Mesenchymal stem cell (in vitro differentiated cells and primary cell): ENCODE results near the gene HMMR.

ENCODE experiments used
- DNase-seq: peaks from one replicate; pipeline ENCODE4 v3.0.0-alpha.2; 2013
- H2AFZ ChIP-seq: one replicate; pipeline ENCODE4 v1.6.1; 2013; ENCODE audit warnings: low read depth, mild to moderate bottlenecking, control low read depth, inconsistent platforms, low read length, moderate library complexity
- H2AK5ac ChIP-seq: 2 replicates; pipeline ENCODE4 v1.6.1; 2013; ENCODE audit warnings: low read length, moderate library complexity, mild to moderate bottlenecking, inconsistent platforms; ENCODE audit not compliant: severe bottlenecking
- H2BK120ac ChIP-seq: one replicate; pipeline ENCODE4 v1.6.1; 2013; ENCODE audit warnings: low read depth, mild to moderate bottlenecking, inconsistent platforms, low read length, moderate library complexity
- H2BK12ac ChIP-seq, 2 experiments: one replicate each; pipeline ENCODE4 v1.6.1; 2013; ENCODE audit warnings: inconsistent platforms in 2 of 2, low read length in 2 of 2, mild to moderate bottlenecking in 2 of 2, moderate library complexity in 2 of 2, control low read depth in 1 of 2
- H2BK15ac ChIP-seq: one replicate; pipeline ENCODE4 v1.6.1; 2013; ENCODE audit warnings: mild to moderate bottlenecking, low read depth, inconsistent platforms; ENCODE audit not compliant: poor library complexity, severe bottlenecking
- H2BK5ac ChIP-seq: 2 replicates; pipeline ENCODE4 v1.6.1; 2013; ENCODE audit warnings: low read depth, mild to moderate bottlenecking, low read length, control low read depth, inconsistent platforms; ENCODE audit not compliant: poor library complexity, severe bottlenecking
- H3K14ac ChIP-seq, 2 experiments: one replicate each; pipeline ENCODE4 v1.6.1; 2013; ENCODE audit warnings: inconsistent platforms in 2 of 2, low read length in 2 of 2, control low read depth in 1 of 2, mild to moderate bottlenecking in 1 of 2, moderate library complexity in 1 of 2
- H3K18ac ChIP-seq, 2 experiments: one replicate each; pipeline ENCODE4 v1.6.1; 2013; ENCODE audit warnings: inconsistent platforms in 2 of 2, low read length in 2 of 2, control low read depth in 1 of 2, low read depth in 1 of 2, mild to moderate bottlenecking in 1 of 2
- H3K23ac ChIP-seq, 2 experiments: one replicate each; pipeline ENCODE4 v1.6.1; 2013; ENCODE audit warnings: inconsistent platforms in 2 of 2, low read length in 2 of 2, mild to moderate bottlenecking in 2 of 2, moderate library complexity in 2 of 2, control low read depth in 1 of 2
- H3K27ac ChIP-seq: 2 replicates; pipeline ENCODE4 v1.5.1; 2013; ENCODE audit warnings: mild to moderate bottlenecking, moderate library complexity, low read length, control low read depth, inconsistent platforms; ENCODE audit not compliant: poor library complexity, severe bottlenecking
- H3K27me3 ChIP-seq, 2 experiments: 2 replicates each; pipeline versions ENCODE4 v1.6.1 to v1.7.0; 2013; ENCODE audit warnings: low read length in 2 of 2, mild to moderate bottlenecking in 2 of 2, moderate library complexity in 2 of 2, control low read depth in 1 of 2, inconsistent platforms in 1 of 2; ENCODE audit not compliant: control insufficient read depth in 1 of 2, insufficient read depth in 1 of 2
- H3K36me3 ChIP-seq, 2 experiments: 2 replicates each; pipeline versions ENCODE4 v1.6.1 to v1.7.0; 2013; ENCODE audit warnings: low read length in 2 of 2, control low read depth in 1 of 2, inconsistent platforms in 1 of 2, low read depth in 1 of 2, mild to moderate bottlenecking in 1 of 2; ENCODE audit not compliant: insufficient read depth in 2 of 2, control insufficient read depth in 1 of 2
- H3K4ac ChIP-seq, 2 experiments: one replicate each; pipeline ENCODE4 v1.6.1; 2013; ENCODE audit warnings: inconsistent platforms in 2 of 2, low read length in 2 of 2, mild to moderate bottlenecking in 2 of 2, moderate library complexity in 2 of 2, control low read depth in 1 of 2, low read depth in 1 of 2
- H3K4me1 ChIP-seq: 2 replicates; pipeline ENCODE4 v1.6.1; 2013; ENCODE audit warnings: low read depth, low read length, control low read depth; ENCODE audit not compliant: control insufficient read depth, insufficient read depth
- H3K4me2 ChIP-seq: 2 replicates; pipeline ENCODE4 v1.6.1; 2013; ENCODE audit warnings: low read length, mild to moderate bottlenecking, inconsistent platforms; ENCODE audit not compliant: poor library complexity, severe bottlenecking
- H3K4me3 ChIP-seq, 2 experiments: 2 replicates each; pipeline versions ENCODE4 v1.5.1 to v1.7.0; 2013; ENCODE audit warnings: low read length in 2 of 2, mild to moderate bottlenecking in 2 of 2, control low read depth in 1 of 2, low read depth in 1 of 2; ENCODE audit not compliant: insufficient read depth in 1 of 2
- H3K79me1 ChIP-seq: replicated peaks from 2 replicates; pipeline ENCODE4 v1.6.1; 2013; ENCODE audit warnings: mild to moderate bottlenecking, control low read depth, low read length, inconsistent platforms; ENCODE audit not compliant: poor library complexity, severe bottlenecking
- H3K9ac ChIP-seq: 2 replicates; pipeline ENCODE4 v1.7.0; 2013; ENCODE audit warnings: mild to moderate bottlenecking, low read length, moderate library complexity
- H3K9me3 ChIP-seq: 2 replicates; pipeline ENCODE4 v1.7.0; 2013; ENCODE audit warnings: mild to moderate bottlenecking, low read length; ENCODE audit not compliant: control insufficient read depth
- H4K8ac ChIP-seq: one replicate; pipeline ENCODE4 v1.6.1; 2013; ENCODE audit warnings: inconsistent platforms, mild to moderate bottlenecking, low read length, moderate library complexity
- H4K91ac ChIP-seq: one replicate; pipeline ENCODE4 v1.6.1; 2013; ENCODE audit warnings: mild to moderate bottlenecking, low read length, inconsistent platforms
- WGBS: methylation state at CpG from one replicate; pipeline ENCODE4 v1.1.7; 2013; ENCODE audit warnings: mixed read lengths; 5-methylcytosine and 5-hydroxymethylcytosine counted together

The HMMR gene

GRCh38 chr5:163459819-163460561, 442 bp upstream of the HMMR start, which contains the start of gene NUDCD2:
Gene NUDCD2 (minus strand): TSS chr5:163460102. CDS start chr5:163460050, 52 bp downstream.
- peak within 1 kb of the TSS in 1 of 2 experiments; percentile 92 for H3K23ac ChIP-seq
- peaks cover 5% of the 10 kb centered on the region for H3K4me1 ChIP-seq
- peak within 1 kb of the TSS; percentile 74 for H2AFZ ChIP-seq
- peak within 1 kb of the TSS; percentile 99 for H3K27ac ChIP-seq
- H3K9ac ChIP-seq, result peak within 1 kb of the TSS; percentile 95
- peaks cover 3% of the 10 kb centered on the region for H3K79me1 ChIP-seq
- H2BK15ac ChIP-seq, result no peak within 1 kb of the TSS
- H3K18ac ChIP-seq, result peak within 1 kb of the TSS; percentile 93 to 95
- H4K8ac ChIP-seq, result peak within 1 kb of the TSS; percentile 87
- peak within 1 kb of the TSS; percentile 85 for H3K4me2 ChIP-seq
- H3K14ac ChIP-seq, result peak within 1 kb of the TSS in 1 of 2 experiments; percentile 87
- H2AK5ac ChIP-seq, result no peak within 1 kb of the TSS
- DNase-seq, result peak; percentile 99
- peak within 1 kb of the TSS in 1 of 2 experiments; percentile 11 for H2BK12ac ChIP-seq
- peak within 1 kb of the TSS; percentile 68 for H2BK5ac ChIP-seq
- H2BK120ac ChIP-seq, result peak within 1 kb of the TSS; percentile 84
- peaks cover 3 to 6% of the 10 kb centered on the region in 2 experiments for H3K36me3 ChIP-seq
- WGBS, result under 1% methylated on average over 55 of the region's 59 CpGs
- no peaks in the 10 kb centered on the region for H3K9me3 ChIP-seq
- peak within 1 kb of the TSS; percentile 72 for H4K91ac ChIP-seq
- peak within 1 kb of the TSS; percentile 57 to 87 for H3K4ac ChIP-seq
- peak within 1 kb of the TSS; percentile 68 to 96 for H3K4me3 ChIP-seq
- no peaks in the 10 kb centered on the region for H3K27me3 ChIP-seq

GRCh38 chr5:163463063-163463435, 2.6 kb downstream of the HMMR start:
- no peak overlapping the region for H2BK5ac ChIP-seq
- no peaks in the 10 kb centered on the region for H3K36me3 ChIP-seq
- H3K4me3 ChIP-seq, result no peak overlapping the region
- no peak overlapping the region for H2BK120ac ChIP-seq
- DNase-seq, result no peak
- no peak overlapping the region for H3K4ac ChIP-seq
- H3K4me1 ChIP-seq, result peaks cover 4% of the 10 kb centered on the region
- H2AK5ac ChIP-seq, result no peak overlapping the region
- no peaks in the 10 kb centered on the region for H3K27me3 ChIP-seq
- no peak overlapping the region for H3K4me2 ChIP-seq
- no peak overlapping the region for H3K27ac ChIP-seq
- H2BK15ac ChIP-seq, result no peak overlapping the region
- no peak overlapping the region for H4K91ac ChIP-seq
- no peak overlapping the region for H2BK12ac ChIP-seq
- H4K8ac ChIP-seq, result no peak overlapping the region
- no peak overlapping the region for H3K14ac ChIP-seq
- peaks cover 13% of the 10 kb centered on the region for H3K79me1 ChIP-seq
- no peak overlapping the region for H3K23ac ChIP-seq
- no peaks in the 10 kb centered on the region for H3K9me3 ChIP-seq
- no peak overlapping the region for H3K18ac ChIP-seq
- peak overlapping the region; percentile 86 for H3K9ac ChIP-seq
- no peak overlapping the region for H2AFZ ChIP-seq

GRCh38 chr5:163467682-163468081, 7.2 kb downstream of the HMMR start:
- peaks cover 0 to 2% of the 10 kb centered on the region in 2 experiments for H3K36me3 ChIP-seq
- no peak overlapping the region for H2BK15ac ChIP-seq
- DNase-seq, result no peak
- no peak overlapping the region for H2AFZ ChIP-seq
- H2BK120ac ChIP-seq, result no peak overlapping the region
- H3K4ac ChIP-seq, result no peak overlapping the region
- H3K27me3 ChIP-seq, result no peaks in the 10 kb centered on the region
- H3K4me2 ChIP-seq, result no peak overlapping the region
- H3K9me3 ChIP-seq, result no peaks in the 10 kb centered on the region
- H2BK5ac ChIP-seq, result no peak overlapping the region
- no peak overlapping the region for H3K4me3 ChIP-seq
- H4K8ac ChIP-seq, result no peak overlapping the region
- no peak overlapping the region for H4K91ac ChIP-seq
- no peak overlapping the region for H2BK12ac ChIP-seq
- no peaks in the 10 kb centered on the region for H3K4me1 ChIP-seq
- H3K23ac ChIP-seq, result no peak overlapping the region
- H3K27ac ChIP-seq, result no peak overlapping the region
- H2AK5ac ChIP-seq, result no peak overlapping the region
- peaks cover 16% of the 10 kb centered on the region for H3K79me1 ChIP-seq
- WGBS, result no CpG with 5 or more reads among the region's 4 CpGs
- peak overlapping the region; percentile 21 for H3K9ac ChIP-seq
- no peak overlapping the region for H3K14ac ChIP-seq
- no peak overlapping the region for H3K18ac ChIP-seq

DNA sequence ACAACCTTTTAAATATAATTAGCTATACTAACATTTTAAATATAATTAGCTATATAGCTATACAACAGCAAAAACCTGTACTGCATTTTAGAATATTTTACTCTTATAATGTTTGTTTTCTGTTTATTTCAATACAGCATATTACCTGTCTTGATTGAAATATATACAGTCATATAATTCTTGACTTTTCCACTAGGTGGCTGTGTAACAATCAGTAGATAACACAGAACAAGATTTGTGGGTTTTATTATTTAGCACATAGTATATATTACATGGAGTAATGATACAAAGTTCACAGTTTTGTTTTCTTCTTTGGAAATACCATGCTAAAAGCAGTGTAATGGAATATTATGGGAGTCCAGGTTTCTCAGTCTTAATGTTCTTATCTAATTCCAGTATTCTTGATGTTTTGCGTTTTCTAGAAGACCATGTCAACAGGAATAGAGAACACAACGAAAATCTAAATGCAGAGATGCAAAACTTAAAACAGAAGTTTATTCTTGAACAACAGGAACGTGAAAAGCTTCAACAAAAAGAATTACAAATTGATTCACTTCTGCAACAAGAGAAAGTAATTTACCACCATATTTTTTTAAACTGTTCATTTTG, 13.3 kb downstream of the HMMR start:
- Histone ChIP-seq H3K36me3 (peaks cover 0 to 7% of the 10 kb centered on the region in 2 experiments), H2BK15ac (no peak overlapping the region)
- WGBS, result 96% methylated on average over 3 of the region's 3 CpGs

More for the DNA sequence above, 13.3 kb downstream of the HMMR start:
- no peak overlapping the region for H2AFZ ChIP-seq
- H3K14ac ChIP-seq, result no peak overlapping the region
- H4K8ac ChIP-seq, result no peak overlapping the region
- no peak overlapping the region for H2AK5ac ChIP-seq
- H3K27ac ChIP-seq, result no peak overlapping the region
- no peak overlapping the region for H3K9ac ChIP-seq
- H3K4me1 ChIP-seq, result no peaks in the 10 kb centered on the region
- H3K27me3 ChIP-seq, result no peaks in the 10 kb centered on the region
- H3K4ac ChIP-seq, result no peak overlapping the region
- H3K23ac ChIP-seq, result no peak overlapping the region
- no peak overlapping the region for H3K4me2 ChIP-seq
- H3K18ac ChIP-seq, result no peak overlapping the region
- DNase-seq, result peak; percentile 38
- H4K91ac ChIP-seq, result no peak overlapping the region
- H3K9me3 ChIP-seq, result no peaks in the 10 kb centered on the region
- peaks cover 1% of the 10 kb centered on the region for H3K79me1 ChIP-seq
- no peak overlapping the region for H3K4me3 ChIP-seq
- H2BK5ac ChIP-seq, result no peak overlapping the region
- no peak overlapping the region for H2BK12ac ChIP-seq
- no peak overlapping the region for H2BK120ac ChIP-seq
